BJ (cell line): ENCODE measurements around the gene RPL28. TPM values are rescaled to one million over a fixed set of nuclear protein-coding genes. Genes with fewer than 3 reads are reported as not detected.
"Not testable (repeated sequence)": the region's sequence is repeated elsewhere in the genome, so short reads cannot be mapped to it uniquely, and the experiment has no call there.

ENCODE experiments used
- CTCF ChIA-PET: fragments of 350-600 bp; formaldehyde crosslinking; extraction: SDS; loops from one replicate; lab custom pipeline; 2021; ENCODE audit warnings: antibody characterized with exemption, inconsistent platforms; lab: Yijun Ruan, JAX
- POLR2A ChIA-PET: fragments of 300-600 bp; sonication (Branson Sonifier 250); formaldehyde crosslinking; extraction: SDS; loops from one replicate; lab custom pipeline; 2021; ENCODE audit warnings: antibody characterized with exemption; lab: Charles Lee
- DNase-seq: peaks from one replicate; pipeline ENCODE4 v3.0.0-alpha.2; 2011; ENCODE audit warnings: low read depth
- H3K27me3 ChIP-seq: 2 replicates; pipeline ENCODE4 v1.6.0; 2011; ENCODE audit warnings: low read length; ENCODE audit not compliant: control insufficient read depth, insufficient read depth
- H3K36me3 ChIP-seq: 2 replicates; pipeline ENCODE4 v1.5.1; 2011; ENCODE audit warnings: low read length; ENCODE audit not compliant: control insufficient read depth, insufficient read depth
- H3K4me3 ChIP-seq: 2 replicates; pipeline ENCODE4 v1.5.1; 2011; ENCODE audit warnings: low read depth, mild to moderate bottlenecking, control low read depth, low read length
- CTCF ChIP-seq: IDR thresholded peaks from 2 replicates; pipeline ENCODE4 v1.5.1; 2011; ENCODE audit warnings: low read depth, mild to moderate bottlenecking, control low read depth, inconsistent platforms, low read length, moderate library complexity; ENCODE audit not compliant: insufficient read depth
- polyA plus RNA-seq: library from polyadenylated mRNA; depleted of rRNA; stranded (reverse); fragments of >200 nt; gene quantifications from 2 replicates; pipeline ENCODE4 v1.2.3, GENCODE V29; 2011

RPL28 gene
- polyA plus RNA-seq, 1 experiment: 838 TPM

- Histone ChIP-seq H3K4me3 (no peak overlapping the region), H3K27me3 (peaks cover 29% of the 10 kb centered on the region), H3K36me3 (no peaks in the 10 kb centered on the region)
- TF ChIP-seq CTCF: no peak
- ChIA-PET POLR2A (no interaction called here), CTCF (interaction anchor here (0.7 to 1.9 kb wide), 4 partner anchors 11 to 306 kb away, joined by 3 to 8 read pairs (median 4); no protein-coding TSS in a partner anchor)
- DNase-seq: no peak
Measured at GRCh38 chr19:55447421-55448174, 61.9 kb downstream of the RPL28 start.

GRCh38 chr19:55448175-55448490 lies 62.4 kb downstream of the RPL28 start:
- CTCF ChIA-PET: interaction anchor here (0.7 to 1.9 kb wide), 3 partner anchors 30 to 306 kb away, joined by 3 to 8 read pairs (median 3); no protein-coding TSS in a partner anchor
- peaks cover 27% of the 10 kb centered on the region for H3K27me3 ChIP-seq
- H3K4me3 ChIP-seq, H3K36me3 ChIP-seq, DNase-seq, POLR2A ChIA-PET: not testable (repeated sequence)

- ChIA-PET CTCF (interaction anchor here (1.0 kb wide), 1 partner anchor 31 kb away, joined by 5 read pairs; no protein-coding TSS in a partner anchor), POLR2A (no interaction called here)
- no peak for TF ChIP-seq CTCF
- no peak for DNase-seq
- Histone ChIP-seq H3K27me3 (peaks cover 18% of the 10 kb centered on the region), H3K4me3 (no peak overlapping the region), H3K36me3 (no peaks in the 10 kb centered on the region)
Measured at GRCh38 chr19:55449469-55449868, 63.7 kb downstream of the RPL28 start.

- DNase-seq: no peak
- peaks cover 16% of the 10 kb centered on the region for H3K27me3 ChIP-seq
- ChIA-PET CTCF (interaction anchor here (0.6 to 0.9 kb wide), 2 partner anchors 16 to 262 kb away, joined by 4 read pairs; no protein-coding TSS in a partner anchor), POLR2A (no interaction called here)
- H3K36me3 ChIP-seq: peaks cover 3% of the 10 kb centered on the region
- TF ChIP-seq CTCF: no peak
- H3K4me3 ChIP-seq: 0 out of 2 replicates have a peak overlapping the region, but pooled peaks have one; percentile 2
Measured at GRCh38 chr19:55451163-55451964, 65.6 kb downstream of the RPL28 start.

GRCh38 chr19:55451965-55452748 lies 66.4 kb downstream of the RPL28 start:
- Histone ChIP-seq H3K36me3 (peaks cover 3% of the 10 kb centered on the region), H3K27me3 (peaks cover 16% of the 10 kb centered on the region), H3K4me3 (0 out of 2 replicates have a peak overlapping the region, but pooled peaks have one; percentile 2)
- CTCF ChIA-PET: interaction anchor here (0.6 to 2.1 kb wide), 5 partner anchors 16 to 311 kb away, joined by 3 to 9 read pairs (median 4); partner anchors contain the start of gene ZNF628
- POLR2A ChIA-PET: no interaction called here
- no peak for DNase-seq
- no peak for TF ChIP-seq CTCF
